Measurements from ENCODE around the gene KLHL2.
"Not testable (repeated sequence)": the region's sequence is repeated elsewhere in the genome, so short reads cannot be mapped to it uniquely, and the experiment has no call there.

Gene KLHL2

DNA sequence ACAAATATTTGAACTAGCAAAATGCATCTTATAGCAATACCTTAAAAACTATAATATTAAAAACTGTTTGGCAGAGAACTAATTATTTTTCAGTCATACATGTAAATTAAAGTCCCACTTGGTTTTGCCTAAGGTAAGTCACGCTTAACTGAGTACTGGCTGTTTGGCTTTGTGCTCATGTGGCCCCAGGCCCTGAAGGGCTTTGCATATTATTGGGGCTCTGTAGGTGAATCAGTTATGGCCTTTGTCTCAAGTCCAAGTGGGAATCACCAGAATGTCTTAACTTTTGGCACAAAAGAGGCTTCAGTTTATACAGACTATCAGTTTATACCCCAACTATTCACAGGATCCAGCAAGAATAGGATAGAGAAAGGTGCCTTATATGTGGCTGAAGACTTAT is 29.5 kb downstream of the KLHL2 start:
- DNase-seq: not testable (repeated sequence)

- DNase-seq: peak; percentile 74
Measured at GRCh38 chr4:165238041-165238640, 30.8 kb downstream of the KLHL2 start.

GRCh38 chr4:165240761-165241160 is 33.4 kb downstream of the KLHL2 start:
- not testable (repeated sequence) for DNase-seq

GRCh38 chr4:165244148-165244547 is 36.8 kb downstream of the KLHL2 start:
- not testable (repeated sequence) for DNase-seq

DNA sequence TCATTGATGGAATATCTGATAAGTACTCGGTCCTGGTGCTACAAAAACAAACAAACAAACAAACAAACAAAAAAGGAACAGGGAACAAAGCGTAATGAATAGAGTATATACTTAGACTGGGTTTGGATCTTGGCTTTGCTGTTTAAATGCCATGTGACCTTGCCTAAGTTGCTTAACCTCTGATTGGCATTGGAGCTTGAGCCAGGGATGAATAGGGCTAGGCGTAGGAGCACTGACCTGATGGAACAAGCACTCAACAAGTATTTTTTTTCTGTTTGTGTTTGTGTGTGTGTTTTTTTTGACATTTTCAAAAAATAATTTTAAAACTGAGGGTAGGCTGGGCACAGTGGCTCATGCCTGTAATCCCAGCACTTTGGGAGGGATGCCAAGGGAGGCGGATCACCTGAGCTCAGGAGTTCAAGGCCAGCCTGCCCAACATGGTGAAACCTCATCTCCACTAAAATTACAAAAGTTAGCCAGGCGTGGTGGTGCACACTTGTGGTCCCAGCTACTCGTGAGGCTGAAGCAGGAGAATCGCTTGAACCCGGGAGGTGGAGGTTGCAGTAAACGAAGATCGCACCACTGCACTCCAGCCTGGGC is 37.3 kb downstream of the KLHL2 start:
- DNase-seq: not testable (repeated sequence)

GRCh38 chr4:165248102-165248501 is 40.7 kb downstream of the KLHL2 start:
- no peak for DNase-seq

- not testable (repeated sequence) for DNase-seq
Measured at GRCh38 chr4:165248904-165249303, 41.5 kb downstream of the KLHL2 start.

DNA sequence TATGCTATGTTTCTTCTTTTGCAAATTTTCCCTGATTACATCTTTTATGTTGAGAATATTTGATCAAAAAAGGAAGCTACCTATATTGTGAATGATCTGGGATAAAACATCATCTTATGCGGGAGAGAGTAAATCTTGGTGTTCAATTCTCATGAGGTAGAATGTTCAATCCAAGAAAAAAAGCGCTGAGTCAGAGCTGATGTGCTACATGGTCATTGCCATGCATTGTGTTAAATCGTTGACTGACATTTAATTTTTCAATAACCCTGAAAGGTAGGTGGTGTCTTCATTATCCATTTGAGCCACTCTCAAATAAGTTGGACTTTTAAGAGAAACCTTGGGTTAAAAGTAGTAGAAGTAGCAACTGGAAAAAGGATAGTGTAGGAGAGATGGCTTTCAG is 47.4 kb downstream of the KLHL2 start:
- not testable (repeated sequence) for DNase-seq

- peak; percentile 71 for DNase-seq
Measured at GRCh38 chr4:165255439-165255838, 48.1 kb downstream of the KLHL2 start.

DNA sequence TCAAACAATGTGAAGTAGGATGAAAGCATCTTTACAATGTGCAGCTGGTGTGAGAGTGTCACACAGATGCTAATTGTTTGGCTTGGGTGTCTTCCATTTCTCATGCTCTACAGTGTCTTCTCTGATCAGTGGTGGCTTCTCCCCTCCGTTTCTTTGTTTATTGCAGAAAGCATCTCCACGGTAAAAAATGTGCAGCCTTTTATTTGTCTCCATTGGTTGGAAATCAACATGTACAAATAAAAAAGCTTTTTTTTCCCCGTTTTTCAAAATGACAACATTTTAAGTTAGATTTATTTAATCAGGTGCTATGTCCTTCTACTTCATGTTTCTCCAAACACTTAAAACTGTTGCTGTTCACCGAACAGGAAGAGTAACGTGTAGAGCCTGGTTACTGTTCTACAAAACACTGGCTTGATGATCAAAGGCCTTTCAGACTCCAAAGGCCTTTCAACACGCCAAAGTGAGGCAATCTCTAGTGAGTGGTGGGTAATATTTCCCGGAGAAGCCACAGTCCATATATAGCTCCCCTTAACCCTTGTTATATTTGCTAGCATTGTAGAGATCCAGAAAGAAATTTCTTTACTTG is 48.8 kb downstream of the KLHL2 start:
- DNase-seq: not testable (repeated sequence)

DNA sequence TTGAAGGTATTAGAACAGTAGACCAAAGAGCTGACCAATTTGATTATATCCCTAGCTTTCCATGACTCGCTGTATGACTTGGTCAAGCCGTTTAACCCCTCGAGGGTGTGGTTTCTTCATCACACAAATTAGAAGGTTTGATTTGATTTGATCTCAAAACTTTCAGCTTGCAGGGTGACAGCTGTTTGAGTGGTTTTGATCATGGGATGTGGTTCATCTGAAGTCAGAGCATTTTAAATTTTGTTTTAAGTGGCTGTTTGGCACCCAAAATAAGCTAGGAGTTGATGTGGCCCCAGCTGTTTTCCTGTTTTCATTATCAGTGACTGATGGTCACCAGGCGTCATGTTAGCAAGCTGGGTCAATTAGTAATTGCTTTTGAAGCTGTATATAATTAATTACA is 52.4 kb downstream of the KLHL2 start:
- DNase-seq: not testable (repeated sequence)

DNA sequence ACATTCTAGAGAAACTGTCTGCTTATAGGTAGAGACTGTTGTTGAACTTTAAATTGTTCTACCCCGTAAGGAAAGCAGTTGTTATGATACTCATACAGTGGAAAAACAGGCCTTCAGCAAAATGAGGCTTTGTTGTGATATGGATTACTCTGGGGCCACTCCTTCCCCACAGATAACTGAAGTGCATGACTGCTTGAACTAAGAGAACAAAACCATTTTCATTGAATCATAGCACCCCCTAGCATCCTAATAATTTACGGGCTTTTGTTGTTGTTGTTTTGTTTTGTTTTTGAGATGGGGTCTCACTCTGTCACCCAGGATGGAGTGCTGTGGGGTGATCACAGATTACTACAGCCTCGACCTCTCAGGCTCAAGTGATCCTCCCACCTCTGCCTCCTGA is 54.9 kb downstream of the KLHL2 start:
- DNase-seq: not testable (repeated sequence)

DNA sequence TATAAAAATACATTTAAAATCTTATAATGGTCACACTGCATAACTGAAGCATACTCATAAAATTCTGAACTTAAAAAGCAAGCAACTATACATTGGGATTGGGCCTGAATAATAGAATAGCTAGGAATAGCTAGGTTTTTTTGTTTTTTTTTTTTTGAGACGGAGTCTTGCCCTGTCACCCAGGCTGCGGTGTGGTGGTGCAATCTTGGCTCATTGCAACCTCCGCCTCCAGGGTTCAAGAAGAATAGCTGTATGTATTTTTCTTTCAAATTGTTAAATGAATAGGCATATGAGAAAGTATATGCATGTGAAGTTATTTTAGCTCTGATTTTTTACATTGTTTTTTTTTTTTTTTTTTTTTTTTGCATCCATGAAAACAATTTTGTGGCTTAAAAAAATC is 56.1 kb downstream of the KLHL2 start:
- DNase-seq: not testable (repeated sequence)

GRCh38 chr4:165269931-165270330 is 62.6 kb downstream of the KLHL2 start:
- not testable (repeated sequence) for DNase-seq

GRCh38 chr4:165273443-165273842 is 66.1 kb downstream of the KLHL2 start:
- not testable (repeated sequence) for DNase-seq

DNA sequence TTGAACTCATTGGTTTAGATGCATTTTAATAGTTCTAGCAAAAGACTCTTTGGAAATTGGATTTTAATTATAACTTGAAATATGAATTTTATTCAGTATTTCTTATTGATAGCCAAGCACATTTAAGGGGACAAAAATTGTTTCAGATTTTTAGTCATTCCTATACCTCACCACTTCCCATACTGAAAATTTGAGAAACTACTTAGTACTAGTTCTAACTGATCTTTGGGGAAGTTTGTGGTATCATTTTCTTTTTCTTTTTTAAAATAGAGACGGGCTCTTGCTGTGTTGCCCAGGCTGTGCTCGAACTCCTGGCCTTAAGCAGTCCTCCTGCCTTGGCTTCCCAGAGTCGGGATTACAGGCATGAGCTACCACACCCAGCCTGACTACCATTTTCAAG is 68.0 kb downstream of the KLHL2 start:
- DNase-seq: not testable (repeated sequence)

DNA sequence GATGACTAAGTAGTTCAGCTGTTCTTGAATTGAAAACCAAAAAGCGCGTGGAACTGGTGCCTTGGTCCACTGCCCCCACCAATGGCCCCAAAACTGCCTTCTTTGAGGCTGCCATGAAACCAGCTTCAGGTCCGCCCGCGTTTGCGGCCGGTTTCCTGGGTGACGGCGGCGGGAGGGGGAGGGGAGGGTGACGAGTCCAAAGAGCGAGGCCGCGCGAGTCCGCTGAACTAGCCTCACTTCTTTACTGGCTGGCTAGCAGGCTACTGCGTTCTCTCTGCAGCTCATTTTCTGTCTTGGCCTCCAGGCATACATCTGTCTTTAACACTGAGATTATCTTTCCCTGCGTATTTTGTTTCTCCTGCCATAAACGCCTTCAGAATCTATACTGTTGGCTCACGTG is 72.2 kb downstream of the KLHL2 start:
- not testable (repeated sequence) for DNase-seq

DNA sequence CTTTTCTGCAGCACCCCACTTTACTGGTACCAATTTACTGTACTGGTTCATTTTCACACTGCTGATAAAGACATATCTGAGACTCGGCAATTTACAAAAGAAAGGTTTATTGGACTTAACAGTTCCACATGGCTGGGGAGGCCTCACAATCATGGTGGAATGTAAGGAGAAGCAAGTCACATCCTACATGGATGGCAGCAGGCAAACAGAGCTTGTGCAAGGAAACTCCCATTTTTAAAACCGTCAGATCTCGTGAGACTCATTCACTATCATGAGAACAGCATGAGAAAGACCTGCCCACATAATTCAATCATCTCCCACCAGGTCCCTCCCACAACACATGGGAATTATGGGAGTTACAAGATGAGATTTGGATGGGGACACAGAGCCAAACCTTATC is 77.3 kb downstream of the KLHL2 start:
- DNase-seq: not testable (repeated sequence)

GRCh38 chr4:165286619-165287340 is 79.4 kb downstream of the KLHL2 start:
- DNase-seq: not testable (repeated sequence)

DNA sequence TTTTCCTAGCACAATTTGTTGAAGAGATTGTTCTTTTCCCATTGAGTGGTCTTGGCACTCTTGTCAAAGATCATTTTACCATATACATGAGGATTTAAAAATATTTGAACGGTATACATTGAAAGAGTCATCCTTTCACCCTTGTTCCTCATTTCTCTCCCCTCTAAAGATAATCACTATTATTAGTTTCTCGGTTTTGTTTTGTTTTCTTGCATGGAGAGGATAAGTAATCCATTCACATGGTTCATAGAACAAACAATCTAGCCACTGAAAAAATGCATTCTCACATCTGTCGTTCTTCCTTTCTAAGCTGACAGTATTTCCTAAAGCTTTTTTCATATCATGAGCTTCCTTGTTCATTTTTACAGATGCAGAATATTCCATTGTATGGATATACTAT is 80.9 kb downstream of the KLHL2 start:
- DNase-seq: no peak

DNA sequence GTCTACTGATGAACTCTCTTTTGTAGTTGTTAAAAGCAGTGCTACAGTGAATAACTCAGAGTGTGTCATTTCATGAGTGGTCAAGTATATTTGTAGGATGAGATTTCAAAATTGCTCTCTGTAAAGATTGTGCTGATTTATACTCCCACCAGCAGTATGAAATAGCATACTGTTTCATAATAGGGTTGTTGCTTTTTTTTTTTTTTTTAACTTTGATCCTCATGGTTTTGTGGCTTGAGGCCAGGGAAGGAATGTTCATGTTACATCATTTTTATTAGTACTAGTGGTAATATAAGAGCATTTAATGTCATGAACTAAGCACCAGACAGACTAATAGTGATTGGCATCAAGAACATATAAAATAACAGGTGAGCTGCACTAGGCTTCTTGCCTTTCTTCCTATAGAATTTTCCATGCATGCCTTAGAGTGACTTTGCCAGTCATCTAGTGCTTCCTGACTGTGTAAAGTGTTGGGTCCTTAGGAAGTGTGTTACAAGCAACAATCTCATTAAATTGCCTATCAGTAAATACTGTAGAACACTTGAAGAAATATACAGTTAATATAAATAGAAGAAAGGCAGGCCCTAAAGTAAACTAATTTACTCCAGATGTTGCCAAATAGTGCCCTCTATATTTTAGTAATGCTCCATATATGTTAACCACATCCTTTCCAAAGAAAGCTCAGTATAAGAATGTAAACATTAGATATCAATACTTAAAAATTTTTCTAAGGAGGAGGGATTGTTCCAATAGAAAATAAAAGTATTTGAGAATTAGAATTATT is 81.5 kb downstream of the KLHL2 start:
- no peak for DNase-seq

DNA sequence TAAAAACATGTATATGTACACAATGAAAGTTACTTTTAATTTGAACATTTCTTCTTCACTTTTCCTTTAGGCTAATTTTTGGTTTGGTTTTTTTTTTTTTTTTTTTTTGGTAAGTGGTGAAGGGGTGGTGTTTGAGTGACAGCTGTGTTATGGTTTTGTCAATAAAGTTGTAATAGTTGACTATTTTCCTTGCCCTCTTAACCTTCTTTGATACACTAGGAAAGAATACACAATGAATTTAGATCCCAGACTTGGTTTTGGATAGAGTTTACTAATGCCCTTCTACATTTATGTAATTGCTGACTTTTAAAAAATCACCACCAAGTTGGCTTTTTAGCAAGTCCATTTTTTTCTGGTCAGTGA is 82.0 kb downstream of the KLHL2 start:
- DNase-seq: no peak

DNA sequence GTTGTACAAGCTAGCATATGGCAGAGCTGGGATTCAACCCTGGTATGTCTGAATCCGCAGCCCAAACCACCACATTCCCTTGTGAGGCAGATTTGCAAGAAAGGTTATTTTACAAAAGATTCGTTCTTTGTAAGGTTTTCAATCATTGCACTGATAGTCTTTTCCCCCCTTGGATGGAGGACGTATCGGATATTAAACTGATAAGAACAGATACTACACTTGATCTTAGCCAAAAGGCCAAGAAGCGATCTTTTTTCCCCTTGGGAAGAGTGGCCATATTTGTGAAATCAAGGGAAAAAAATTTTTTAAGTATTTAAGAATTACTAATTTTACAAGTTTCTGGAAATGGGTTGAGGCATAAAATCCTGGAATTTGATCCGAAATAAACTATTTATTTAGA is 85.7 kb downstream of the KLHL2 start:
- no peak for DNase-seq
